Measurements from ENCODE around the gene LYZL1.
"Not testable (repeated sequence)": the region's sequence is repeated elsewhere in the genome, so short reads cannot be mapped to it uniquely, and the experiment has no call there.

Gene LYZL1

DNA sequence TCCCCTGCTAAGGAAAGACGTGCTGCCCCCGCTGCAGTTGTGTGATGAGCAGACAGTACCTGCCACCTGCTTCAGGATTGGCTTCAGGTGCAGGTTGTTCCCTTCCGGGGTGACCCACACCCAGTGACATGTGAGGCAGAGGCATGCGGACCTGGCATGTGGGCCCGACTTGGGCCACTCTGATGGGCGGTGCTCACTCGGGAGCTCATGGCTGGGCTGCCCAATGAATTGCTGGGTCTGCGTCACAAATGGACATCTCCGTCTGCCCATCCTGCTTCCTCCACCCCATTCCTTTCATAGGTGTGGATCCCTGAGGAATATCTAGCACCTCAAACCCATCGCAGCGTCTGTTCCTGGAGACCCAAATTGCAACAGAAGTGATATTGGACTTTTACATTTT lies 19.3 kb downstream of the LYZL1 start:
- DNase-seq (ENCODE audit: low spot score) = not testable (repeated sequence)

DNA sequence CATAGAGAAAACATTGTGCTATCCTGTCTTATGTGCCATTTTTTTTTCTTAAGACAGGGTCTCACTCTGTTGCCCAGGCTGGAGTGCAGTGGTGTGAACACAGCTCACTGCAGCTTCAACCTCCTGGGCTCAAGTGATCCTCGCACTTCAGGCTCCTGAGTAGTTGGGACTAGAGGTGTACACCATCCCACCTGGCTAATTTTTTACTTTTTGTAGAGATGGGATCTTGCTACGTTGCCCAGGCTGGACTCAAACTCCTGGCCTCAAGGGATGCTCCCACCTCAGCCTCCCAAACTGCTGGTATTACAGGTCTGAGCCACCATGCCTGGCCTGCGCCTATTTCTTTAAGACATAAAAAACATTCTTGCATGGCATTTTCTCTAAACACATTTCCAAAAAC lies 20.6 kb downstream of the LYZL1 start:
- no peak for DNase-seq (ENCODE audit: low spot score)

DNA sequence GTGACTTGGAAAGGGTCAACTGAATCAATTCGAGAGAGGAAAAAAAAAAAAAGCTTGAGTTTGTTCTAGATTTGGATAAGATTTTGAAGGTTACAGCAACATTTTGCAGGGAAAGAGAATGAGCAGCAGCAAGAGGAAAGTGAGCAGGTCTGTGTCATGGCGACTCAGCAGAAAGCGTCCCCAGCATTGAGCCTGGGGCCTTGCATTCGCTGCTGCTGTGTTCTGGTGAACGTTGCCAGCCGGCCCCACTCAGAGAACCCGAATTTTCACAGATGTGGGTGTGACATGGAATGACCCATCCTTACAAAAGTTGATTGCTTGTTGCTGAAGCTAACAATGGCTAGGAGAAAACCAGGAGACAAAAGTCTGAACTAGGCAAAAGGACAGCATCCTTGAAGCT lies 21.6 kb downstream of the LYZL1 start:
- DNase-seq (ENCODE audit: low spot score) = not testable (repeated sequence)

DNA sequence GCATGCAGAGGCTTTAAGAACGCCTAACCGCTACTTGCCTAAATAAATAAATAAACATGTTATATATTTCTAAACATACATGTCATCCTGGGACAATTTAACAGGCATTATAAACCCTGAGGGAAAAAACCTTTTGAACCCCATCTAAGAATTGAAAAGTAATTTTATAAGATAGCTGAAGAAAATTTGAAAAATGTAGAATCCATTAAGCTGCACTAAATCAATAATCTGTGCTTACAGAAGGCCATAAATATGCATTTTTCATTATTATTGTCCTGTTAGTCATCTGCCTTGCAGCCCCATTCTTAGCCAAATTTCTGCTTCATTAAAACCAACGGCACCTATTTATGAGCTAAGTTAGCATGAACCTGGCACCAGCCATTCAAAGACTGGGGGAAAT lies 24.2 kb downstream of the LYZL1 start:
- DNase-seq (ENCODE audit: low spot score) = no peak

DNA sequence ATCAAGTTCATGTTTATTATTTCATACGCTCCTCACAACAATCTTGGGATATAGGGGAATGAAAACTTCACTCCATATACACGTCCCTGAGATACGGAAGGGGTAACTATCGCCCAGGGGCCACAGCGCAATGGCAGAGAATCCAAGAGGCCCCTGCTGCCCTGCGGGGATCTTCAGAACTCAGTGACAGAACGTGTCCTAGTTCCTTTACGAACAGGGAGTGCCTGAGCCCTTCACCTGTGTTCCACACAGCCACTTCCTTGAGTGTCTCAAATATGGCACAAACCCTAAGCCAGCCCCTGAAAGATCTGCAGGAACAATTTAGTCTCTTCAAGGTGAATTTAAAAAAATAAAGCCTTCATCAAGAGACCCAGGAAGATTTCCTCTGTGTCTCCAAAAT lies 25.9 kb downstream of the LYZL1 start:
- DNase-seq (ENCODE audit: low spot score) = no peak

DNA sequence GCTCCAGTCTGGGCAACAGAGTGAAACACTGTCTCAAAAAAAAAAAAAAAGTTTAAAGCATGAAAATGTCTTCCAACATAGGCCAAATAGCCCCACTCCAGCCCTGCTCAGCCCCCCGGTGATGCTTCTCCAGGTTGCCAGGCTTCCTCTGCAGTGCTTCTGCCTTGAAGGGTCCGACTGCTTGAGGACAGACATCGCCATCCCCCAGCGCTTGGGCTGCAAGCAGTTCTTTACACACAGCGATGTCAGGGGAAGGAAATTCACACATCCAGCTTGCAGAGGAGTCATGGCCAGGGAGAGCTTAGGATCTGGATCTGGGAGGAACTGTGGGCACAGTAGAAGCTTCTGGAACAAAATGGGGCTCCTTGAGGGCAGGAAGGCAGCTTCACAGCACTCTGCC lies 26.9 kb downstream of the LYZL1 start:
- no peak for DNase-seq (ENCODE audit: low spot score)

DNA sequence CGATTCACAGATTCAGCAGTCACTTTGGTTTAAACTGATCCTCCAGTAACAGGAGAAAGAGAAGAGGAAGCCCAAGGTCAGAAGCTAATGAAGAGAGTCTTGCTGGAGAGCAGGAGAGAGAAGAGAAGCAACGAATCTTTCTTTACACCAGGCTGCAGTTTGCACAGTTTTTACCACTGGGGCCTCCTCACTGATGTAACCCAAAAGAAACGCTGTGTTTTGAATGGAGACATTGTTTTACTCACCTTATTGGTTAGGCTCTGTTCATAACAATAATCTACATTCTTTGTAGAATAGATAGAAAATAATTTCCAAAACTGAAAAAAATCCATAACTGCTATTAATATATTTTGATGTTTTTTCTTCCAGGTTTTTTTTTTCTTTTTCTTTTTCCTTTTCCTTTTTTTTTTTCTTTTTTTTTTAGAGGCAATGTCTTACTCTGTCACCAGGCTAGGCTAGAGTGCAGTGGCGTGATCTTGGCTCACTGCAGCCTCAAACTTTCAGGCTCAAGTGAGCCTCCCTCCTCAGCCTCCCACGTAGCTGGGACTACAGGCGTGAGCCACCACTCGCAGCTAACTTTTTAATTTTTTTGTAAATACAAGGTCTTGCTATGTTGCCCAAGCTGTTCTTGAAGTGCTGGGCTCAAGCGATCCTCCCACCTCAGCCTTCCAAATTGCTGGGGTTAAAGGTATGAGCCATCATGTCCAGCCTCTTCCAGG lies 27.6 kb downstream of the LYZL1 start:
- no peak for DNase-seq (ENCODE audit: low spot score)

DNA sequence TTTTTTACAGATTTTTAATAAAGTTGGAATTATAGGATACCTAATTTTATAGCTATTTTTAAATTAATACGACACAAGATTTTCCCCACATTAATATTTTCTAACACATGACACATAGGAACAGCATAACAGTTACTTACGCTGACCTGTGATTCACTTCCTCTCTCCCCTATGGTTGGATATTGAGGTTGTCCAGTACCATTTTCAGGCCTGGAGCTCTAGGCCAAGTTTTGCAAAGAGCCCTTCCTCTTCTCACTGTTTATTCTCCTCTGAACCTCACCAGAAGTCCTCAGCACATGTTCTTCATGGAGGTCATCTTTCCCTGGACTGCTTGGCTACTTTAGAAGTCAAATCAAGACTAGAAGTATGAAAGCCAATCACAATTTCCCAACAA lies 28.2 kb downstream of the LYZL1 start:
- DNase-seq (ENCODE audit: low spot score) = no peak

DNA sequence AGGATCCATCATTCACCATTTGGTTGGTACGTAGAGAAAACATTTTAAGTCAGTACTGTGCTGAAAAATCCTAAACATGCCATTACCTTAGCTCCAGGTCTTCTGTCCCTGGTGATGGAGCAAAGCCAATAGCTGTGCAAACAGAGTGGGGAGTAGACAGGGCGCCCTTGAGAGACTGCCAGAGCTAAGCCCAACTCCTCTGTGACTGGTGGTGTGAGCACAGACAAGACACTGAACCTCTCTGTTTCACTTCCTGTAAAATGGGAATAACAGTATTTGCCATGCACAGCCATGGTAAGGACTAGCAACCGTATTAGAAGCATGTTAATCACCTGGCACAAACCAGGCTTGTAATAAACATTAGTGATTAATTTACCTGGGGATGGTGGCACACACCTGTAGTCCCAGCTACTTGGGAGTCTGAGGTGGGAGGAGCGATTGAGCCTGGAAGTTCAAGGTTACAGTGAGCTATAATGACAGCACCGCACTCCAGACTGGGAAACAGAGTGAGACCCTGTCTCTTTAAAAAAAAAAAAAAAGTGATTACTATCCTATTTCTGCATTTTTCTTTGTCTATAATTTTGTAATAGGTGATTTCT lies 28.7 kb downstream of the LYZL1 start:
- no peak for DNase-seq (ENCODE audit: low spot score)

DNA sequence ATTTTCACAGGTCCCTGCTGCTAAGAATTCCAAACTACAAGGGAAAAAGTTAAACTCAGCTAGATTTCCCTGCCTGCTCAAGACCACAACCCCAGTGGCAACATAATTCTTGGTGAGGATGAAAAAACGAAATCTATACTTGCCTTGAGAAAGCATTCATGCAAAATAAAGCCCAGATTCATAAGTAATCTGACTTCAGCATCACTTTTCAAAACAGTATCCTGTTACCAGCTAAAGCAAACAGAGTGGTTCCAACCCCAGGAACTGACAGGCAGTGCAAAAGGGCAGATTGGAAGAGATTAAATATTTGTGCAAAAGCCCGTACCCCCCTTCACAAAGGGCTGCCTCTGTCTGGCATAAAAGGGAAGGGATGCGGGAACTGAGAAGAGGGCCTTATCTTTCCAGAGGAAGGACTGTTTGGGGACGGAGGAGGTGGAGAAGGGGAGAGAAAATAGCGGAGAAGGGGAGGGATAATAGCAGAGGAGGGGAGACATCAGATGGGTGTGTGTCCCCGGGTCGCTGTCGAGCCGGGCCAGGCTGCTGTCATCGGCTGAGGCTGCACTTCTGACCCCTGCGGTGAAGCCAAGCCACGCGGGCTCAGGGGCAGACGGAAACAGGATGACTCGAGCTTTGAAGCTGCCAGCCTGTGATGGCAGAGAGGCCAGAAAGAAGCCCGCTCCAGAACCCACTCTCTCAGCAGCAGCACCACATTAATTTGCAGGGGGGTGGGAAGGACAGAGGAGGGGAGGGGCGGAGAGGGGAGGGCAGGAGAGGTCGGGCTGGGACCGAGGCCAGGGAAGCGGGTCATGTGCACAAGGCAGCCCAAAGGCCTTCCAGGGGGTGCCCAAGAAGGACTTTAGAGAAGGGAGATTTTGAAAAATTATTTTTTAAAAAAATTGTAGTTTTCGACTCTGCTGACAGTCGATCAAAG lies 29.5 kb downstream of the LYZL1 start:
- peak; percentile 44 for DNase-seq (ENCODE audit: low spot score)

DNA sequence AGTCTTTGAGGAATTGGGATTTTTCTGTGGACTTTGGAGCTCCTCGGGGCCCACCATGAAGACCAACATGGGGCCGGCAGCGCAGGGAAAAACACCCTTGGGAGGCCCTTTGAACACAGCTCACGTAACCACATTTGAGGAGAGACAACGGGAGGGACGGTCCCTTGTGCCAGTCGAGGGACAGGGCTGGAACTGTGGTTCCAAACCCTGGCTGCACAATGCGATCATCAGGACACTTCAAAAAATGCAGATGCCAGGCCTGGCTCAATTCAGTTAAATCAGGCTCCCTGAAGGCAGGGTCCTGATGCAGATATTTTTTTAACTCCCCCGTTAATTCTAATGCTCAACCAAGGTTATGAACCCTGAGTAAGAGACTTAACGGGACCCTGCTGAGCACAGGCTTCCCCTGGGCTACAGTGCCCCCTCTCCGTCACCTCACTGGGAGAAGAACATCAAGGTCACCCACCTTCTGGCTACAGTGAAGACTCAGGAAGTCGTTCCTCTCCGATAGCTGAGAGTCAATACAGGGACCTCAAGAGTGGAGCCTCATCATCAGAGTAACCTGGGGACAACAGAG lies 30.4 kb downstream of the LYZL1 start:
- no peak for DNase-seq (ENCODE audit: low spot score)

DNA sequence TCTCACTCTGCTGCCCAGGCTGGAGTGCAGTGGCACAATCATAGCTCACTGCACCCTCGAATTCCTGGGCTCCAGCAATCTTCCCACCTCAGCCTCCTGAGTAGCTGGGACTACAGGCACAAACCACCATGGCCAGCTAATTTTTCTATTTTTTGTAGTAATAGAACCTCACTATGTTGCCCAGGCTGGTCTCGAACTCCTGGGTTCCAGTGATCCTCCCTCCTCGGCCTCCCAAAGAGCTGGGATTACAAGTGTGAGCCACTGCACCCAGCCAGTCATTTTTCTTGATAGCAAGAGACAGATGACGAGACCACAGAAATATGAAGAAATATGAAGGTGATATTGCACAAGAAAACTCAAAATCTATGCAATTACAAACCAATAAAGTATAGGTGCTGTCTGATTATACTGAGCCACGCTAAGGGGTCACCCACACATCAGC lies 31.8 kb downstream of the LYZL1 start:
- not testable (repeated sequence) for DNase-seq (ENCODE audit: low spot score)

DNA sequence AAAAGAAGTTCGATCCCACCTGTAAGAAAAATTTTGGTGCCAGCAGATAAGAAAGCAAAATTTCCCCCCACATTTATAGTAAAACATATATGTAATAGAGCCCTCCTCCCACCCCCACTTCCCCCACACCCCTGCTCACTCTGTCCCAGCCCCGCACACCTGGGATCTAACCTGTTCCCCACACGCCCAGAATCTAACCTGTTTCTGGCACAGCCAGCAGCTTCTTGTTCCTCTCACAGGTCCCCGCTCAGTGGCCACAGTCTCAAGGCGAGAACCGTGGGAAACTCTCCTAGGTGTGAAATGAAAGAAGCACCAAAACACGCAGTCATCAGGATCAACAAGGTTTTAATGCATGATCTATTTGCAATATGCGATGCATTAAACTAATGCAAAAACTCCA lies 32.8 kb downstream of the LYZL1 start:
- no peak for DNase-seq (ENCODE audit: low spot score)

DNA sequence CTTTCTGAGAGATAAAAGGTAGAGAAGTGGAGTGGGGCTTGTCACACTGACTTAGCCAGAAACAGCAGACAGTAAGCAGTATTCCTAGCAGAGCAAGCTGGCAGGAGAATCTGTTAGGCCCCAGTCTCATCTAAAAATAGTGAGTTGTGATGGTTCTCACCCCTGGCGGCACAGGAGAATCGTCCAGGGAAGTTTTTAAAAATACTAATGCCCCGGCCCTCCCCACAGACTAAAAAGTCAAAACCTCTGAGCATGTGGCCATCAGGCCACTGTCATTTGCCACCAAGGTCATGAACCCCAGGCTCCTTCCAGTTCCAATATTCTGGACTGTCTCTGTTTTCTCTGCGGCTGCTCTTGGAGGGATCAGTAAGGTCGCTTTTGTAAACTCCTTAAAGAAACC lies 34.0 kb downstream of the LYZL1 start:
- DNase-seq (ENCODE audit: low spot score) = no peak

DNA sequence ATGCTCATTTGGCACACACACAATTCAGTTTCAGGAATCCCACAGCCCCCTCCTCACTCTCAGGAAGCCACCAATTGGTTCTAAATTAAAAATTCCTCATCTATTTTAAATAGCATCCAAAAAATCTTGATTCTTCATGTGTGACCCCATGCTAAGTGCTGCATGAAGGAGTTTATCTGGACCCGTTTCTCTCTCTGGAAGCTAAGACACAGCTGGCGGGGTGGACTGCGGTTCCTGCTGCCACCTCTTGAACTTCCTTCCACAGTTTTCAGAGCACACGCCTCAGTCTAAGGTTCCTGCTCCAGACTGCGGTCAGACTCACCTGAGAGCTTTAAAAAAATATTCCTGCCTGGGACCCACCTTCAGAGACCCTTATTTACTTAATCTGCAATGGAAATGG lies 34.5 kb downstream of the LYZL1 start:
- no peak for DNase-seq (ENCODE audit: low spot score)

DNA sequence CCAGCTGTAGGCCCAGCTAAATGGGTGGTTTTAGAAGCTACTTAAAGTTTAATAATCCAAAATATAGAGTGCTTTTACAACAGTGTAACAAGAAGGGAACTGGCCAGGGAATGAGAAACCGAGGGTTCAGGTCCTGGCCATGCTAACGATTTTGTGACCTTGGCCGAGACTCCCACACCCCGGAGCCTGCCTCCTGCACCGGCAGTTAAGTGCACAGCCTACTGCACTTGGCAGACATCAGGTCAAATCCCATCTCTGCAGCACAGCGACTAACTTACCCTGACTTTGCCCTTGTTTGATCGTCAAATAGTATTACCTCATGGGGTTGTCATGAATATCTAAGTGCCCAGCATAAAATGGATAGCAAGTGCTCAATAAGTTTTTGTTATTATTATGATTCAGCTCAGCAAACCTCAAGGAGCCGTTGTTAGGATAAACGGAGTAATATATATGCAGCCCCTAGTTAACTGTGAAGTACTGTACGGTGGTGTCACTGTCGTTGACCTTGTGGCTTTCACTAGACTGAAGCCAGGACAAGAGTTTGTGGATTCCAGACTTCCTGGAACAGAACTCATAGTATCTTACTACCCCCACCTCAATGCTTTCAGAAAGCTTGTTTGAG lies 35.5 kb downstream of the LYZL1 start:
- no peak for DNase-seq (ENCODE audit: low spot score)

DNA sequence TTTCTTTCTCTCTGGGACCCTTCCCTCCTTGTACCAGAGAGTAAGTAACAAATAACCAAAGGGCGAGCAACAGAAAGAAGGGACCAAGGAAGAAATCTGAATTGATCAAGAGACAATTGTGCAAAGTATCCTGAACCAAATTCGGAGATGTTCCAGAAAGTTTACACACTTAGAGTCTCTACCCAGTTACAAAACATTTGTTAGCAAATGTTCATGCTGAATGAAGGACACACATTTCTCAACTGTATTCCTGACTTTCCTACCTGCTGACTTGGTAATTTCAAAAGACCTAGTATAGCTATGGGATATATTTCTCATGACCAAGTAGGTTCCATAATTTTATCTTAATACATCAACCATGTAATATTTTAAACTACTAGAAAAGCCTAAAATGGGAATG lies 37.4 kb downstream of the LYZL1 start:
- DNase-seq (ENCODE audit: low spot score) = no peak

DNA sequence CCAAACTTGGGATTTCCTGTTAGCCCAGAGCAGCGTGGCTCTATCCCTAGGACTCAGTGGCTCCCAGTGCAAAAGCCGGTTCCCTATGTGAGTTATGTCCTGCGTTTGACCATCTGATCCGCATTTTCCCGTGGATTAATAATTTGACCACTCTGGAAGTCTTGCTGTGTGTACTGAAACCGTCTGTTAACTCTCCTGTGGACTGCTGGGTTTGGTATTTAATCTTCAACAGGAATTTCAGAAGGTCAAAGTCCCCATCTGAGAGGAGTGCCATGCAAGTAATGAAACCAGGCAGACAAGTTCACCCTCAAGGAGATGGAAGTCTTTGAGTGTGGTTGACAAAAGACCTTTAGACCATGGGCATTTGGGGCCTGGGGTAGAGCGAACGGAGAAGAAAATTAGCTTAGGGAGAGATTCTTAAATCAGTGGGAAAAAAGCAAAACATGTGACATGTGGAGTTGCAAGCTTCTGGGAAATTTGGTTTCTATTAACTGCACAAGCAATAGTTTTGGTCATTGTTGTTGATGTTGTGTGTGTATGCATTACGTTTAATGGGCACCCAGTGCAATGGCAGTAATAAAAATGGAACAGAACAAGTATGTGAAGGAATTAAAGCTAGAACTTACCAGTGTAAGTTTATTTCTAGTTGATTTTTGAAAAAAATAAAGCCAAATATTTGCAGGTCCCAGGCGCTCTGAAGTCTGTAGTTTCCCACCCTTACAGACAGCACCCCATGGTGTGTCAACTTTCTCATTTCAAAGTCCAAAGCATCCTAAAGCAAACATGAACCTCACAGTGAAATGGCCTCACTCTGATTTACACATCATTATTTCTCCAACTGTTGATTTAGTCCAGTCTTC lies 38.2 kb downstream of the LYZL1 start:
- peak; percentile 55 for DNase-seq (ENCODE audit: low spot score)

DNA sequence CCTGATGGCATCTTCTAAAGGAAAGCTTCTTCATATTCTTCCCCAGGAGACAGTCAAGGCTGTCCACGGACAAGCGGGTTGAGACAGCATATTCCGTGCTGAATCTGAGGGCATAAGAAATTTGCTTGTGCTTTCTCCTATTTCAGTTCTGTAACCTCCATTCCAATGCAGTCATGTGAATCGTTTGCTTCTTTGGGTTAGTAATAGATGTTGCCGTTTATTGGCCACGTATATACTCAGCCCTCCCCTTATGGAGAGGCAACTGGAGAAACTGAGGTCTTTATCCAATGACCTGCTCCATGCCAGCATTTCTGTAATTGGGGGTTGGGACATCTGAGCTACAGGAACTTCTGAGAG lies 38.9 kb downstream of the LYZL1 start:
- no peak for DNase-seq (ENCODE audit: low spot score)

DNA sequence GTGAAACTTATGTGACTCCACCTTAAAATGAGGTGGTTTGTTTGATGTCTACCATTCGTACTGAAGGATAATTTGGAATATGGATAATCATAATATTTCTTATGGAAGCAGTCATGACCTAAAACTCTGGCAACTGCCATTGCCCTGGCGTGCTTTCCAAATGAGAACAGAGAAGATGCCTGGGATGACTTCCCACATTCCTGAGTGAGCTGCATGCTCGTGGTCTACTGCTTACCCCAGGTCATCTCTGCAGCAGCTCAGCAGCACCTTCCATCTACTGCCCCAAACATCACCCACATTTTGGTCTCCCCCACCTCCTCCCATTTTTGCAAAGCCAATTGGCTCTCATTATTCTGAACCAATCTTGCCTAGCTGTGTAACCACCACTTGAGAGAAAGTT lies 40.1 kb downstream of the LYZL1 start:
- DNase-seq (ENCODE audit: low spot score) = no peak

DNA sequence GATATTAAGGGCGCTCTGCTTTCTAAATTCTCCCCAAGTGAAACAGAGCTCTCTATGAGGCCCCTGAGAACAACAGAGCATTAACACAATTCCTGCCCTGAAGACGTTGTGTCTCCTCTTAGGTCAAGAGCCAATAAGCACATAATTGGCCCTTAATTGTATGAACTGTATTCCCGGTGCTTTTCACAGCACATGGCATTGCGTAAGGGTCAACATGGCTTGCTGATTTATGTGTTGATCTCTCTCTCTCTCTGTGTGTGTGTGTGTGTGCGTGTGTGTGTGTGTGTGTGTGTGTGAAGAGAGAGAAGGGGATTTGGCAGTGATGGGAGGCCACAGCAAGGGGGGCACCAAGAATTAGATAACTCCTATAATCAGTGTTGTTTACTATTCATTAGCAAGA lies 40.5 kb downstream of the LYZL1 start:
- DNase-seq (ENCODE audit: low spot score) = no peak

Measured in HuH-7 (cell line).